Heart left ventricle (tissue), 16 donors: ENCODE results near the gene TMEM92. TPM values are rescaled to one million over a fixed set of nuclear protein-coding genes. Genes with fewer than 3 reads are reported as not detected.

Experiments used
- ATAC-seq, 4 donors: fragments of 200-7000 bp; cut with Tn5 transposase; one replicate each; pipeline ENCODE4 v1.9.1; 2020 to 2022; ENCODE audit warnings: moderate library complexity in 4 of 4, mild to moderate bottlenecking in 3 of 4, moderate number of reproducible peaks in 1 of 4
- DNase-seq, 5 donors: peaks; one replicate each; pipeline ENCODE4 v3.0.0-alpha.2; 2020
- H3K27ac ChIP-seq, 12 donors: fragments of 200-600 bp; sonication (generic) in 4 of 12; one replicate each; pipeline versions ENCODE4 v1.5.0 to v1.8.0; 2016 to 2022; ENCODE audit warnings: mild to moderate bottlenecking in 2 of 12
- H3K27me3 ChIP-seq, 9 donors: fragments of 200-600 bp; sonication (generic) in 2 of 9; one replicate each; pipeline versions ENCODE4 v1.5.1 to v1.8.0; 2016 to 2022; ENCODE audit warnings: mild to moderate bottlenecking in 3 of 9
- H3K36me3 ChIP-seq, 9 donors: fragments of 200-600 bp; sonication (generic) in 2 of 9; one replicate each; pipeline versions ENCODE4 v1.5.0 to v1.8.0; 2018 to 2022; ENCODE audit warnings: mild to moderate bottlenecking in 2 of 9
- H3K4me1 ChIP-seq, 12 donors: fragments of 200-600 bp; sonication (generic) in 4 of 12; one replicate each; pipeline versions ENCODE4 v1.5.0 to v1.8.0; 2016 to 2022; ENCODE audit warnings: mild to moderate bottlenecking in 3 of 12
- H3K4me3 ChIP-seq, 12 donors: fragments of 200-600 bp; sonication (generic) in 4 of 12; one replicate each; pipeline versions ENCODE4 v1.5.0 to v1.8.0; 2017 to 2022; ENCODE audit warnings: mild to moderate bottlenecking in 9 of 12, moderate library complexity in 4 of 12
- H3K9me3 ChIP-seq, 12 donors: fragments of 200-600 bp; sonication (generic) in 4 of 12; one replicate each; pipeline versions ENCODE4 v1.5.0 to v1.8.0; 2016 to 2022; ENCODE audit warnings: mild to moderate bottlenecking in 1 of 12
- POLR2A ChIP-seq, 2 donors: fragments of 450-650 bp; IDR thresholded peaks; one replicate each; pipeline ENCODE4 v1.6.1; 2017; ENCODE audit warnings: antibody characterized with exemption in 2 of 2, mild to moderate bottlenecking in 2 of 2, moderate library complexity in 2 of 2
- WGBS, 4 donors: extraction: QIAGEN DNeasy Blood & Tissue Kit in 2 of 4; methylation state at CpG; one replicate each; pipeline versions ENCODE4 v1.1.5 to v1.1.7; 2013 to 2018; 5-methylcytosine and 5-hydroxymethylcytosine counted together
- intact Hi-C, 10 donors: fragments of 100-400 bp; cut with DNase I; formaldehyde crosslinking; loops; one replicate each; pipeline versions ENCODE4 v1.11.1 to v1.14.2; 2022
- polyA plus RNA-seq, 2 donors: library from polyadenylated mRNA; stranded (reverse); fragments of 200-250 nt; gene quantifications; one replicate each; pipeline ENCODE4 v1.2.3, GENCODE V29; 2013
- total RNA-seq, 9 donors: library from RNA; depleted of rRNA in 2 of 9; stranded (reverse); fragments of >200 nt in 2 of 9; fragmentation: NEBNext Ultra II Directional in 3 of 9; extraction: Animal tissue kit (Norgen Biotek cat#: 25700) in 3 of 9; gene quantifications; one replicate each; pipeline versions ENCODE4 v1.1.0 to v1.2.4, GENCODE V29; 2016 to 2023
- TF ChIP-seq, protein P1 (sequence below), 12 donors: fragments of 200-600 bp; sonication (generic) in 4 of 12; IDR thresholded peaks; one replicate each; pipeline versions ENCODE4 v1.5.0 to v1.8.0; 2018 to 2022; ENCODE audit warnings: antibody characterized with exemption in 12 of 12, mild to moderate bottlenecking in 5 of 12
- donor health status: ischemic (EF 13 %, LVEDD 7.1; RV severe dilation, severe dysfunction).
- donor health status: healthy with polysubstance abuse.
- donor health status: DM: no; HTN: yes; CAD: no.
- donor health status: DM: no; HTN: no; CAD: no.
- donor health status: ischemic (EF 25% LVEDD 6.9; RV normal size, moderate dysfunction).
- donor health status: ischemic (EF 25% LVEDD 5.7; RV mildly dilated, moderate dysfunction).
- donor health status: healthy.
- donor health status: DM: yes; HTN: yes; CAD: no.
- donor health status: ischemic (EF 35%, LVEDD 5.7; RV mildly dilated, moderate dysfunction).
- donor health status: nonischemic (EF 11% LVEDD 7.7; RV severe dilation, severe dysfunction).
- donor health status: DM: yes; HTN: yes; CAD: no.
- donor health status: PGD.
- donor health status: ischemic (EF 29% LVEDD 5.4; RV normal size, mild dysfunction).
- donor health status: nonischemic (EF 23%, LVEDD 6.1; RV moderate dilation, normal function).

The TMEM92 gene
- total and polyA plus RNA-seq, 11 donors, result 0.11 TPM; not detected in 10

DNA sequence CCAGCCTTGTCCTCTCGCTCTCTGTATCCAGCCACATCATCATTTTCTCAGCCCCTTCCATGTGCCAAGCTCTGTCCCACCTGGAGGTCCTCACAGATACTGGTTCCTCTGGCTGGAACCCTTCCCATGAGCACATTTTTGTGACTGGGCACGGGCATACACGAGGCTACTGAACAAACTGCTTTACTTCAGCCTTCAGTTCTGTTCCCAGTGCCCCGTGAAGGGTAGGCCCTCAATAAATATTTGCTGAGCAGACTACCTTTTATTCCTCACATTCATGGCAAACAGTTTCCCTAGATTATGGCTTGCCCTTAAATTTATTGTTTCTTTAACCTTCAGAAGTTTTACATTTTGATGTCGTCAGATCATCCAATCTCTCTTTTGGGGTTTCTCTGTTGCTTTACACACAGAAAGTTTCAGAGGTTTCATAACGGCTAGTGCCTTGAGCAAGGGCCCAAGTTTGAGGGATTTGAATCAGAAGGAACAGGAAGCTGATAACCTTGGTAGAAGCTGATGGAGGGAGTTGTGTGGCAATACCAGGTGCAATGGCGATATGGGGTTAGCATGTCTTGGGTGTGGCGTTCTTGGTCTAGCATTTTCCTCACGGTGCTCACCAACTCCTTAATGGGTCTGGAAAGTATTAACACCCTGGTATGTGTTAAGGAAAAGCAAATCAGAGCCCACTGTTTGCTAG is 27.8 kb downstream of the TMEM92 start:
- no peaks in the 10 kb centered on the region for H3K9me3 ChIP-seq
- intact Hi-C loops, result no loop called here
- no peak for TF ChIP-seq POLR2A (IDR thresholded peaks at IDR 0.05)
- TF ChIP-seq, protein P1, sequence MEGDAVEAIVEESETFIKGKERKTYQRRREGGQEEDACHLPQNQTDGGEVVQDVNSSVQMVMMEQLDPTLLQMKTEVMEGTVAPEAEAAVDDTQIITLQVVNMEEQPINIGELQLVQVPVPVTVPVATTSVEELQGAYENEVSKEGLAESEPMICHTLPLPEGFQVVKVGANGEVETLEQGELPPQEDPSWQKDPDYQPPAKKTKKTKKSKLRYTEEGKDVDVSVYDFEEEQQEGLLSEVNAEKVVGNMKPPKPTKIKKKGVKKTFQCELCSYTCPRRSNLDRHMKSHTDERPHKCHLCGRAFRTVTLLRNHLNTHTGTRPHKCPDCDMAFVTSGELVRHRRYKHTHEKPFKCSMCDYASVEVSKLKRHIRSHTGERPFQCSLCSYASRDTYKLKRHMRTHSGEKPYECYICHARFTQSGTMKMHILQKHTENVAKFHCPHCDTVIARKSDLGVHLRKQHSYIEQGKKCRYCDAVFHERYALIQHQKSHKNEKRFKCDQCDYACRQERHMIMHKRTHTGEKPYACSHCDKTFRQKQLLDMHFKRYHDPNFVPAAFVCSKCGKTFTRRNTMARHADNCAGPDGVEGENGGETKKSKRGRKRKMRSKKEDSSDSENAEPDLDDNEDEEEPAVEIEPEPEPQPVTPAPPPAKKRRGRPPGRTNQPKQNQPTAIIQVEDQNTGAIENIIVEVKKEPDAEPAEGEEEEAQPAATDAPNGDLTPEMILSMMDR (IDR thresholded peaks at IDR 0.05), result no peak
- ATAC-seq, result no peak
- no peak for DNase-seq
- H3K4me1 ChIP-seq, result peaks cover 0 to 10% (median 2%) of the 10 kb centered on the region in 12 donors
- H3K27me3 ChIP-seq, result peaks cover 0 to 4% (median 0%) of the 10 kb centered on the region in 9 donors
- no peak overlapping the region for H3K27ac ChIP-seq
- no peak overlapping the region for H3K4me3 ChIP-seq
- H3K36me3 ChIP-seq, result no peaks in the 10 kb centered on the region
- WGBS, 4 donors, result 81 to 88% (median 84%) methylated on average over 9 of the region's 9 CpGs

DNA sequence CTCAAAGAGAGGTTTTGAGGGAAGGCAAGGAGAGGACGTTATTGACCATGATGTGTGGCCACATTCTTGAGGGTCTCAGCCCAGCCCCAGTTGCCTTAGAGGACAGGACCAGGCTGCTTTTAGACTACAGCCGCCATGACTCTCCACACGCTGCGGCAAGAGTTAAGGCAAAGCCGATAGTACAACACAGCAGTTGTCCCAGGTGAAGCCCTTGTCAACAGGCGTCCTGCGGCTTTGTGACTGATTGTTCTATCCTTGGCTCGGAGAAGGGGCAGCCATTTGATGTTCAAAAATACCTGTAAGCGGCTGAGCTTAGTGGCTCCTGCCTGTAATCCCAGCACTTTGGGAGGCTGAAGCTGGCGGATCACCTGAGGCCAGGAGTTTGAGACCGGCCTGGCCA is 28.8 kb downstream of the TMEM92 start:
- WGBS, 4 donors, result 82 to 85% (median 84%) methylated on average over 11 of the region's 11 CpGs
- peaks cover 0 to 4% (median 0%) of the 10 kb centered on the region in 9 donors for H3K27me3 ChIP-seq
- no peaks in the 10 kb centered on the region for H3K36me3 ChIP-seq
- TF ChIP-seq POLR2A (IDR thresholded peaks at IDR 0.05), result no peak
- TF ChIP-seq, protein P1 (IDR thresholded peaks at IDR 0.05), result no peak
- H3K27ac ChIP-seq, result no peak overlapping the region
- no peaks in the 10 kb centered on the region for H3K9me3 ChIP-seq
- H3K4me1 ChIP-seq, result peaks cover 0 to 10% (median 2%) of the 10 kb centered on the region in 12 donors
- ATAC-seq (no peak), DNase-seq (no peak)
- no peak overlapping the region for H3K4me3 ChIP-seq
- intact Hi-C loops, result no loop called here

DNA sequence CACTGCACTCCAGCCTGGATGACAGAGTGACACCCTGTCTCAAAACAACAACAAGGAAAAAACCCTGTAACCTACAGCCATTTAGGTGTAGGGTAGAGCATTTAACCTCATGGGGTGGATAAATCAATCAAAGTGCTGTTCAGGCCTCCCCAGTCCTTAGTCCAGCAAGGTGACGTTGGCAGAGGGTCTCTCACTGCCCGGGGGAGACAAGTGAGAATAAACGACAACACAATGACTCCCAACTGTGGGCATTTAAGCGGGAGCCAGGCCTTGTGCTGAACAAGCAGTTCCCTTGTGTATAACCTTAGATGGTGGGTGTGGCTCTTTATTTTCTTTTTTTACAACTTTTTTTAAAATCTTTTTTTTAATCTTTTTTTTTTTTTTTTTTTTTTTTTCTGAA is 29.3 kb downstream of the TMEM92 start:
- Histone ChIP-seq H3K9me3 (no peaks in the 10 kb centered on the region), H3K27ac (no peak overlapping the region), H3K4me1 (peaks cover 0 to 10% (median 2%) of the 10 kb centered on the region in 12 donors), H3K27me3 (peaks cover 0 to 4% (median 0%) of the 10 kb centered on the region in 9 donors), H3K36me3 (no peaks in the 10 kb centered on the region), H3K4me3 (no peak overlapping the region)
- DNase-seq (no peak), ATAC-seq (no peak)
- 85 to 92% (median 89%) methylated on average over 4 of the region's 4 CpGs for WGBS, 4 donors
- intact Hi-C loops, result no loop called here
- TF ChIP-seq, protein P1 (IDR thresholded peaks at IDR 0.05), result no peak
- TF ChIP-seq POLR2A (IDR thresholded peaks at IDR 0.05), result no peak

DNA sequence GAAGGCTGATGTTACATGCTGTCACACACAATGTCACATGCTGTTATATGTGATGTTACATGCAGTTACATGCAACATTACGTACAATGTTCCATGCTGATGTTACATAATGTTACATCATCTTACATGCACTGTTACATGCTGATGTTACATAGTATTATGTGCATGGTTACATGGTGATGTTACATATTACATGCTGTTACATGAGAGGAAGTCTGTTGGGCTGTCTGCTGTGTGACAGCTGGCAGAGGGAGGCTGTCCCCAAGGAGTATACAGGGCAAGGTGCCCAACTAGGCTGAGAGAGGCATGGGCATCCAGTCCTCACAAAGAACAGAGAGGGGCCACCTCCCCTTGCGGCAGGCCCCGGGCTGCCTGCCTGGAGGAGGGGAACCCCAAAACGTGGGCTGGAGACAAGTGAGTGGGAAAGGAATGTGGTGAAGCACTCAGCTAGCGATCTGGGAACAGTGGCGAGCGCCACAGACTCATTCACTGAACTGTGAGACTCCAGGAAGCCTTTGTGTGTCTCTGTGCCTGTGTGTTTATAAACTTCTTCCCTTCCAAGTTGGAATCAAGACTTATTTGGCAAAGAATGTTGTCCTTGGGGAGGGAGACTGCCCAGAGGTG is 30.6 kb downstream of the TMEM92 start:
- H3K36me3 ChIP-seq, result no peaks in the 10 kb centered on the region
- WGBS, 4 donors, result 43 to 54% (median 49%) methylated on average over 7 of the region's 7 CpGs
- H3K9me3 ChIP-seq, result no peaks in the 10 kb centered on the region
- H3K27ac ChIP-seq, result no peak overlapping the region
- peaks cover 0 to 4% (median 0%) of the 10 kb centered on the region in 9 donors for H3K27me3 ChIP-seq
- no peak for TF ChIP-seq POLR2A (IDR thresholded peaks at IDR 0.05)
- TF ChIP-seq, protein P1 (IDR thresholded peaks at IDR 0.05), result no peak
- DNase-seq (no peak), ATAC-seq (peak in 3 of 4 donors; percentile 18 to 31 (median 22))
- H3K4me3 ChIP-seq, result no peak overlapping the region
- intact Hi-C loops, result loop anchor here in 1 of 10 donors (2.0 kb wide), 1 partner anchor 104 kb away; the partner anchor contains the start of gene COL1A1
- peaks cover 0 to 10% (median 2%) of the 10 kb centered on the region in 12 donors for H3K4me1 ChIP-seq
